HepG2 (cell line): ENCODE data around the gene CGREF1. TPM values are rescaled to one million over a fixed set of nuclear protein-coding genes. Genes with fewer than 3 reads are reported as not detected.
A peak's percentile ranks its signal among the peaks of the same experiment; 100 is the strongest.

Experiments
- BORCS8-MEF2B ChIP-seq: sonication (generic); formaldehyde crosslinking; IDR thresholded peaks from 2 replicates; pipeline ENCODE4 v1.8.0; 2022; ENCODE audit warnings: mild to moderate bottlenecking, missing genetic modification reagents
- EEA1 ChIP-seq: sonication (generic); formaldehyde crosslinking; IDR thresholded peaks from 2 replicates; pipeline ENCODE4 v1.5.1; 2020; ENCODE audit warnings: mild to moderate bottlenecking, missing genetic modification reagents, borderline replicate concordance
- HMGXB3 ChIP-seq: sonication (generic); formaldehyde crosslinking; IDR thresholded peaks from 2 replicates; pipeline ENCODE4 v1.4.0; 2020; ENCODE audit warnings: missing genetic modification reagents, borderline replicate concordance
- KLF9 ChIP-seq: IDR thresholded peaks from 2 replicates; pipeline ENCODE4 v1.6.1; 2016; ENCODE audit warnings: low read depth
- MAZ ChIP-seq, 2 experiments: sonication (generic) in 1 of 2; formaldehyde crosslinking in 1 of 2; IDR thresholded peaks; 2 replicates each; pipeline versions ENCODE4 v1.5.0 to v1.6.1; 2012 to 2020; ENCODE audit warnings: low read depth in 2 of 2, mild to moderate bottlenecking in 2 of 2, borderline replicate concordance in 1 of 2, improper control_type of control experiment in 1 of 2, low read length in 1 of 2, missing genetic modification reagents in 1 of 2, moderate library complexity in 1 of 2
- MBNL3 ChIP-seq: fragments of 250-450 bp; sonication (Bioruptor Pico); conservative IDR thresholded peaks from 2 replicates; pipeline ENCODE4 v1.8.0; 2022; ENCODE audit warnings: mild to moderate bottlenecking, inconsistent platforms
- MED1 ChIP-seq: sonication (generic); formaldehyde crosslinking; IDR thresholded peaks from 2 replicates; pipeline ENCODE4 v1.4.0; 2020; ENCODE audit warnings: missing genetic modification reagents
- NFE2L1 ChIP-seq: sonication (generic); formaldehyde crosslinking; IDR thresholded peaks from 2 replicates; pipeline ENCODE4 v1.4.0; 2020; ENCODE audit warnings: missing genetic modification reagents, mild to moderate bottlenecking, borderline replicate concordance
- TSC22D2 ChIP-seq: sonication (generic); formaldehyde crosslinking; IDR thresholded peaks from 2 replicates; pipeline ENCODE4 v1.5.1; 2020; ENCODE audit warnings: missing genetic modification reagents, mild to moderate bottlenecking, borderline replicate concordance
- YY1 ChIP-seq: IDR thresholded peaks from 2 replicates; pipeline ENCODE4 v1.6.1; 2011; ENCODE audit warnings: low read length, low read depth, moderate library complexity, mild to moderate bottlenecking; ENCODE audit not compliant: insufficient read depth, insufficient replicate concordance
- ZBTB33 ChIP-seq: sonication (generic); formaldehyde crosslinking; IDR thresholded peaks from 2 replicates; pipeline ENCODE4 v1.4.0; 2020; ENCODE audit warnings: missing genetic modification reagents
- ZNF230 ChIP-seq: sonication (generic); formaldehyde crosslinking; IDR thresholded peaks from 2 replicates; pipeline ENCODE4 v1.4.0; 2020; ENCODE audit warnings: mild to moderate bottlenecking, missing genetic modification reagents
- ZNF260 ChIP-seq: sonication (generic); formaldehyde crosslinking; IDR thresholded peaks from 2 replicates; pipeline ENCODE4 v1.4.0; 2020; ENCODE audit warnings: missing genetic modification reagents, low read depth, mild to moderate bottlenecking, borderline replicate concordance
- ZNF766 ChIP-seq: sonication (generic); formaldehyde crosslinking; IDR thresholded peaks from 2 replicates; pipeline ENCODE4 v1.5.0; 2020; ENCODE audit warnings: missing genetic modification reagents, borderline replicate concordance
- ZSCAN21 ChIP-seq: sonication (generic); formaldehyde crosslinking; IDR thresholded peaks from 2 replicates; pipeline ENCODE4 v1.8.0; 2022; ENCODE audit warnings: mild to moderate bottlenecking, missing genetic modification reagents, moderate library complexity, borderline replicate concordance
- ZXDC ChIP-seq: sonication (generic); formaldehyde crosslinking; IDR thresholded peaks from 2 replicates; pipeline ENCODE4 v1.5.0; 2020; ENCODE audit warnings: mild to moderate bottlenecking, missing genetic modification reagents
- polyA plus RNA-seq, 8 experiments: library from polyadenylated mRNA; depleted of rRNA in 3 of 8; stranded (reverse) in 7 of 8; unstranded in 1 of 8; fragments of >200 nt; fragmentation: Illumina TruSeq in 4 of 8; extraction: Trizol in 4 of 8; gene quantifications; 2 replicates each; pipeline versions ENCODE4 v1.2.1 to v1.2.3, GENCODE V29; 2011 to 2016; ENCODE audit warnings: low read depth in 4 of 8, missing spikeins in 1 of 8, mixed read lengths in 1 of 8; ENCODE audit not compliant: insufficient read depth in 1 of 8
- total RNA-seq, 5 experiments: library from RNA; depleted of rRNA; stranded (reverse); fragments of >200 nt; fragmentation: Illumina TruSeq; extraction: Trizol; gene quantifications; 2 replicates each; pipeline ENCODE4 v1.2.3, GENCODE V29; 2016; ENCODE audit warnings: low read depth in 1 of 5
- TF ChIP-seq, protein P1 (sequence below): sonication (generic); formaldehyde crosslinking; IDR thresholded peaks from 2 replicates; pipeline ENCODE4 v1.4.0; 2020; ENCODE audit warnings: missing genetic modification reagents, mild to moderate bottlenecking, borderline replicate concordance

The CGREF1 gene
- total and polyA plus RNA-seq, 2 of the 13 experiments (the other 11 are each of a cell fraction or from before 2014, with no cell fraction given): 13.9 to 23.4 TPM

DNA sequence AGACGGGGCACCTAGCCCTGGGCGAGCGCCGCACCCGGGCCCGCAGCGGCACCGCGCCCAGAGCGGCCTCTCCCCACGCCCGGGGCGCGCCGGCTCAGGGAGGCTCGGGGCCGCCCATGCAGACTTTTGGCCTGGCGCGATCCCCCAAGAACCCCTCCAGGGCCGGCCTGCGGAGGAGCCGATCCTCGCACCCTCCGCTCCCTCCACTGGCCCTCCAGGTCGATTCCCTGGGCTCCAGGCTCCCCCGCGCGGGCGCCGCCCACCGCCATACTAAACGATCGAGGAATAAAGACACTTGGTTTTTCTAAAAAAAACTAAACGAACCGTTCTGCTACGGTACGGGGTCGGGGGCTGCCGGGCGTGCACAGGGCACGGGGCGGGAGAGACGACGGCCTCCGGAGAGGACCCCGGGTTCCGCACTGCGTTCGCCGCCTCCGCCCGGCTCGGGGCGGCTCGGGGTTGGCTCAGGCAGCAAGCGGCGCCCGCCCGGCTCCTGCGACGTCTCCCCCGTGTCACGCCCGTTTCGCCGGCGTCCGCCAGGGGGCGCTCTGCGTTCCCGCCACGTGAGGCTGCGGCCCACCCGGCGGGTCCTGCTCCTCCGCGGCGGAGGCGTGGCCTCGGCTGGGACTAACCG, 32.7 kb downstream of the CGREF1 start (continued):
- TF ChIP-seq ZXDC (CRISPR knock-in tag) (peak; percentile 67), ZNF260 (CRISPR knock-in tag) (no peak), ZNF766 (CRISPR knock-in tag) (peak; percentile 39; the same call in 1 of the 2 replicates), HMGXB3 (CRISPR knock-in tag) (peak; percentile 77; the same call in 1 of the 2 replicates), TSC22D2 (peak; percentile 91; the same call in 1 of the 2 replicates), KLF9 (CRISPR knock-in tag) (peak; percentile 71; the same call in 1 of the 2 replicates), ZBTB33 (CRISPR knock-in tag) (peak; percentile 84), ZNF230 (CRISPR knock-in tag) (0 out of 2 replicates have a peak, but pooled peaks have one; percentile 55), EEA1 (CRISPR knock-in tag) (peak; percentile 58; the same call in 1 of the 2 replicates), YY1 (peak; percentile 87), MAZ (IDR thresholded peaks at IDR 0.05; ENCODE audit: borderline replicate concordance, low read depth, low read length) (no peak; the same call in 1 of the 2 replicates), MAZ (CRISPR knock-in tag; IDR thresholded peaks at IDR 0.05; ENCODE audit: low read depth) (0 out of 2 replicates have a peak, but pooled peaks have one; percentile 52), BORCS8-MEF2B (CRISPR knock-in tag) (no peak), ZSCAN21 (peak; percentile 79), NFE2L1 (CRISPR knock-in tag) (no peak), MED1 (CRISPR knock-in tag) (peak; percentile 89), MBNL3 (no peak)
- TF ChIP-seq, protein P1, sequence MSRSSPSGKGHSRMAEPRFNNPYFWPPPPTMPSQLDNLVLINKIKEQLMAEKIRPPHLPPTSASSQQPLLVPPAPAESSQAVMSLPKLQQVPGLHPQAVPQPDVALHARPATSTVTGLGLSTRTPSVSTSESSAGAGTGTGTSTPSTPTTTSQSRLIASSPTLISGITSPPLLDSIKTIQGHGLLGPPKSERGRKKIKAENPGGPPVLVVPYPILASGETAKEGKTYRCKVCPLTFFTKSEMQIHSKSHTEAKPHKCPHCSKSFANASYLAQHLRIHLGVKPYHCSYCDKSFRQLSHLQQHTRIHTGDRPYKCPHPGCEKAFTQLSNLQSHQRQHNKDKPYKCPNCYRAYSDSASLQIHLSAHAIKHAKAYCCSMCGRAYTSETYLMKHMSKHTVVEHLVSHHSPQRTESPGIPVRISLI: 0 out of 2 replicates have a peak, but pooled peaks have one; percentile 13
